TTC549 (cell line): ENCODE results near the gene ASB14.
"Not testable (repeated sequence)": the region's sequence is repeated elsewhere in the genome, so short reads cannot be mapped to it uniquely, and the experiment has no call there.

Experiments
- FAIRE-seq: peaks from 2 replicates; lab custom pipeline; 2012; peaks lifted over from hg19 to GRCh38; lab: Jason Lieb, UNC

Gene ASB14

GRCh38 chr3:57292159-57292896 is at the start of gene ASB14:
Gene ASB14 (minus strand): TSS chr3:57292685. CDS start chr3:57292033, 652 bp downstream.
- no peak for FAIRE-seq

GRCh38 chr3:57339071-57339642 is 46.7 kb upstream of the ASB14 start:
- not testable (repeated sequence) for FAIRE-seq

- FAIRE-seq = not testable (repeated sequence)
Measured at GRCh38 chr3:57338272-57339070, 46.0 kb upstream of the ASB14 start.

- no peak for FAIRE-seq
Measured at GRCh38 chr3:57335283-57335938, 42.9 kb upstream of the ASB14 start.

- no peak for FAIRE-seq
Measured at GRCh38 chr3:57331078-57331610, 38.7 kb upstream of the ASB14 start.

GRCh38 chr3:57326498-57326897 is 34.0 kb upstream of the ASB14 start:
- not testable (repeated sequence) for FAIRE-seq

GRCh38 chr3:57314204-57314603 is 21.7 kb upstream of the ASB14 start:
- FAIRE-seq = no peak

DNA sequence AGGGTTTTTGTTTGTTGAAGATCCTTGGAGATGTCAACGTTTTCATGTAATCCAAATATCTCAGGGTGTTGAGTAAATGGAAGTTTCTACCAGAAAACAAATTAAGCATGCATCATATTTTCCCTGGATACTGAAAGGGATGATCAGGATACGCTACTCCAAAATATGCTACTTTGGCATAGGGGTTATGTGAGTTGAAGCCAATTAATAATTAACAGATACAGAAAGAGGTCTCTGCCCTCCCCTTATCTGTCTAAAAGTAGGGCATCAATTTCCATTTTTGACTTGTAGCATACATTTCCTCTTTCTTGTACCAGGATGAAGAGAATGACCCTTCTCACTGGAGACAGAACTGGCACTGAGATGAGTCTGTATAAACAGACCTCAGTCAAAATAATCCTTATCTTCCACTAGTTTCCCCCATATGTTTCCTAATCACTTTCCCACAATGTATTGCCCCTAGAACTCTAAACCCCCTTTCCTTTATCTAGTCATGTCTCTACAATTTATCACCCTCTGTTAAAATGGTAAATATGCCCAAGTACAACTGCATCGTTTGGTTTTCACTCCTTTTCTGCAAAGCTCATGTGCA is 17.4 kb upstream of the ASB14 start:
- no peak for FAIRE-seq

GRCh38 chr3:57303520-57303919 is 11.0 kb upstream of the ASB14 start:
- not testable (repeated sequence) for FAIRE-seq

DNA sequence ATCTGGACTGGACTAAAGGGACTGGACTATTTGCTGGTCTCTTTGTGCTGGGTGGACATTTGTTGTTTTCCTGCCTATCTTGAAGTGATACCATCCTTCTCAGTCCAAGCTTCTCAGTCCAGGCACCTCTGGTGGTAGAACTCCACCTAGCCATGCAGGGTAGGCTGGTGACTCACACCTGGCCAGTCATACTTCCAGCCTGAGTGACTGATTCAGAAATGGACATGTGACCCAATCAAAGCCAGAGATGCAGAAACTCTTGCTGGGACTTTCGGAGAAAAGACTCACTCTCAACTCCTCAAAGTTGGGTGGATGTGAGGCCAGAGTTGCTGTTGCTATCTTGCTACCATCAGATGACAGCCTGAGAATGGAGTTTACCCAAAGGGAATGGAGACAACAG is 5.6 kb upstream of the ASB14 start:
- no peak for FAIRE-seq

GRCh38 chr3:57292897-57293526 is 527 bp upstream of the ASB14 start:
- no peak for FAIRE-seq

GRCh38 chr3:57288403-57288802 is 4.1 kb downstream of the ASB14 start:
- no peak for FAIRE-seq

- FAIRE-seq = no peak
Measured at GRCh38 chr3:57287205-57287604, 5.3 kb downstream of the ASB14 start.

DNA sequence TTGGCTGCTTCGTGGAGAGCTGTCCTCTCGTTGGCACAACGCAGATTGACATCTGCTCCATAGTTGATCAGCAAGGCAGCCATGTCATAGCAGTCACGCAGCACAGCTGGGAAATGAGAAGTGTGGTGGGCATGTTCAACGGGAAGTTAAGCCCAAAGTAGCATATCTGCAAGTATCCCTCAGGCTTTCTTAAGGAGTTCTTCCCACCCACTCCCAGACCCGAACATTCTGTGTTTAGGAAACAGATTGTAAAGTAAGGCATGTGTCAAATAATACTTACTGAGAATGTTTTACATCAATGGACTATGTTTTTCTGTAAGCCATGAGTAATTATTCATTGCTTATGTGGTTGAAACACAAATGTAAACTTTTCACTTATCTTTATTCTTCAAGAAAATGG is 9.2 kb downstream of the ASB14 start:
- no peak for FAIRE-seq

- no peak for FAIRE-seq
Measured at GRCh38 chr3:57281715-57282114, 10.8 kb downstream of the ASB14 start.

- no peak for FAIRE-seq
Measured at GRCh38 chr3:57279685-57280084, 12.8 kb downstream of the ASB14 start.

DNA sequence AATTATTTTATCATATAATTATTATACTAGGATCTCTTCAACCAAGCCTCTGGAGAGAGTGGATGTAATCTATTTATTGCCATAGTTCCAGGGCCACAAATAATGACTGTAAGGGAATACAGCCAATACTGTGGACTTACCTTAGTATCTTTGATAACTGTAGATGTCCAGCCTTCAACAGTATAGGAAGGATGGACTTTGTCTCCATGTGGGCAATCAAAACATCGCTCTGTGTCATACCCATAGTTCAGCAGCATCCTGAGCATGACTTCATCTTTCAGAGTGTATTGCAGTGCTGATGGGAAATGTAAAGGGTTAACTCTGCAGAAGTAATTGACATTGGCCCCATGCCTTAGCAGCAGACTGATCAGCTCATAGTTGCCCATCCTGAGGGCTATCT is 14.2 kb downstream of the ASB14 start:
- FAIRE-seq = no peak

GRCh38 chr3:57275393-57275792 is 17.1 kb downstream of the ASB14 start:
- no peak for FAIRE-seq

- no peak for FAIRE-seq
Measured at GRCh38 chr3:57274845-57275244, 17.6 kb downstream of the ASB14 start.

GRCh38 chr3:57268416-57268815 is 24.1 kb downstream of the ASB14 start:
- FAIRE-seq = no peak

GRCh38 chr3:57261929-57262328 is 30.6 kb downstream of the ASB14 start:
- no peak for FAIRE-seq

GRCh38 chr3:57261119-57261518 is 31.4 kb downstream of the ASB14 start:
- no peak for FAIRE-seq
